CD4-positive, alpha-beta T cell treated with Interleukin-21 for 1 hour (primary cell): ENCODE results near the gene KRTAP26-1.

Experiments used
- DNase-seq: peaks from one replicate; pipeline ENCODE4 v3.0.0-alpha.2; 2020

KRTAP26-1 gene

GRCh38 chr21:30320215-30320614 lies at the start of gene KRTAP26-1:
Gene KRTAP26-1 (minus strand): TSS chr21:30320315. CDS start chr21:30320035, 280 bp downstream.
- no peak for DNase-seq

GRCh38 chr21:30355906-30356305 lies 35.8 kb upstream of the KRTAP26-1 start:
- no peak for DNase-seq

- DNase-seq: no peak
Observed at GRCh38 chr21:30354308-30355005, 34.3 kb upstream of the KRTAP26-1 start.

- DNase-seq: no peak
Observed at GRCh38 chr21:30351534-30351933, 31.4 kb upstream of the KRTAP26-1 start.

- DNase-seq: no peak
Observed at GRCh38 chr21:30349572-30349971, 29.5 kb upstream of the KRTAP26-1 start.

- no peak for DNase-seq
Observed at GRCh38 chr21:30348506-30348905, 28.4 kb upstream of the KRTAP26-1 start, which contains the start of gene KRTAP23-1. Gene KRTAP23-1 (minus strand): TSS chr21:30348606. CDS start chr21:30348606, 0 bp downstream.

- no peak for DNase-seq
Observed at GRCh38 chr21:30345014-30345413, 24.9 kb upstream of the KRTAP26-1 start.

GRCh38 chr21:30340714-30341573 lies 20.8 kb upstream of the KRTAP26-1 start:
- peak; percentile 27 for DNase-seq

GRCh38 chr21:30338717-30339116 lies 18.6 kb upstream of the KRTAP26-1 start:
- no peak for DNase-seq

GRCh38 chr21:30337772-30338171 lies 17.7 kb upstream of the KRTAP26-1 start:
- no peak for DNase-seq

- DNase-seq: no peak
Observed at GRCh38 chr21:30337276-30337744, 17.2 kb upstream of the KRTAP26-1 start, which contains the start of gene KRTAP27-1. Gene KRTAP27-1 (minus strand): TSS chr21:30337694. CDS start chr21:30337668, 26 bp downstream.

- no peak for DNase-seq
Observed at GRCh38 chr21:30336596-30336995, 16.5 kb upstream of the KRTAP26-1 start.

- DNase-seq: no peak
Observed at GRCh38 chr21:30333736-30334135, 13.6 kb upstream of the KRTAP26-1 start.

GRCh38 chr21:30332681-30333080 lies 12.6 kb upstream of the KRTAP26-1 start:
- DNase-seq: no peak

- DNase-seq: no peak
Observed at GRCh38 chr21:30329203-30329875, 9.2 kb upstream of the KRTAP26-1 start.

GRCh38 chr21:30326390-30326789 lies 6.3 kb upstream of the KRTAP26-1 start:
- DNase-seq: no peak

- DNase-seq: no peak
Observed at GRCh38 chr21:30315701-30316100, 4.4 kb downstream of the KRTAP26-1 start.

GRCh38 chr21:30306884-30307283 lies 13.2 kb downstream of the KRTAP26-1 start:
- no peak for DNase-seq

GRCh38 chr21:30305136-30305535 lies 15.0 kb downstream of the KRTAP26-1 start:
- DNase-seq: no peak

GRCh38 chr21:30289215-30289614 lies 30.9 kb downstream of the KRTAP26-1 start, which contains the start of gene KRTAP25-1:
Gene KRTAP25-1 (minus strand): TSS chr21:30289514. CDS start chr21:30289490, 24 bp downstream.
- DNase-seq: no peak

GRCh38 chr21:30282850-30283249 lies 37.3 kb downstream of the KRTAP26-1 start, which contains the start of gene KRTAP24-1:
Gene KRTAP24-1 (minus strand): TSS chr21:30282950. CDS start chr21:30282932, 18 bp downstream.
- no peak for DNase-seq

GRCh38 chr21:30271611-30272010 lies 48.5 kb downstream of the KRTAP26-1 start:
- no peak for DNase-seq

GRCh38 chr21:30271156-30271555 lies 49.0 kb downstream of the KRTAP26-1 start:
- no peak for DNase-seq
